Fibroblast of villous mesenchyme (primary cell): ENCODE results near the gene EI24. TPM values are rescaled to one million over a fixed set of nuclear protein-coding genes. Genes with fewer than 3 reads are reported as not detected.
A peak's percentile ranks its signal among the peaks of the same experiment; 100 is the strongest.
"Not testable (repeated sequence)": the region's sequence is repeated elsewhere in the genome, so short reads cannot be mapped to it uniquely, and the experiment has no call there.

ENCODE experiments used
- DNase-seq: peaks from one replicate; pipeline ENCODE4 v3.0.0-alpha.2; 2010; ENCODE audit warnings: low read depth
- H3K4me3 ChIP-seq: 2 replicates; pipeline ENCODE4 v1.5.1; 2011; ENCODE audit warnings: low read depth, mild to moderate bottlenecking, low read length
- CTCF ChIP-seq: IDR thresholded peaks from 2 replicates; pipeline ENCODE4 v1.5.1; 2012; ENCODE audit warnings: low read depth, mild to moderate bottlenecking, low read length; ENCODE audit not compliant: insufficient read depth
- total RNA-seq: library from RNA; depleted of rRNA; stranded (reverse); fragments of >200 nt; gene quantifications from 2 replicates; pipeline ENCODE4 v1.2.3, GENCODE V29; 2012

EI24 gene
- total RNA-seq, 1 donor, result 111 TPM

GRCh38 chr11:125562430-125562829 is 6.8 kb upstream of the EI24 start:
- DNase-seq, result no peak
- no peak for TF ChIP-seq CTCF
- H3K4me3 ChIP-seq, result no peak overlapping the region

GRCh38 chr11:125564357-125564756 is 4.9 kb upstream of the EI24 start:
- no peak for TF ChIP-seq CTCF
- no peak for DNase-seq

GRCh38 chr11:125566235-125566634 is 3.0 kb upstream of the EI24 start:
- no peak for DNase-seq
- H3K4me3 ChIP-seq, result no peak overlapping the region
- TF ChIP-seq CTCF, result no peak

More at GRCh38 chr11:125564357-125564756, 4.9 kb upstream of the EI24 start:
- H3K4me3 ChIP-seq, result no peak overlapping the region

- H3K4me3 ChIP-seq, result peak overlapping the region; percentile 81
- TF ChIP-seq CTCF, result no peak
- no peak for DNase-seq
These were observed 791 bp downstream of the EI24 start for GRCh38 chr11:125569915-125570621.

GRCh38 chr11:125570952-125571351 is 1.7 kb downstream of the EI24 start:
- DNase-seq, result no peak
- TF ChIP-seq CTCF, result no peak
- no peak overlapping the region for H3K4me3 ChIP-seq

GRCh38 chr11:125572916-125573315 is 3.6 kb downstream of the EI24 start:
- no peak for DNase-seq
- TF ChIP-seq CTCF, result no peak
- no peak overlapping the region for H3K4me3 ChIP-seq

GRCh38 chr11:125577181-125577580 is 7.9 kb downstream of the EI24 start:
- H3K4me3 ChIP-seq, DNase-seq: not testable (repeated sequence)
